ENCODE measurements around the gene FBXO15.

GRCh38 chr18:74063023-74063422 lies 84.6 kb downstream of the FBXO15 start:
- TF ChIP-seq, protein P1, sequence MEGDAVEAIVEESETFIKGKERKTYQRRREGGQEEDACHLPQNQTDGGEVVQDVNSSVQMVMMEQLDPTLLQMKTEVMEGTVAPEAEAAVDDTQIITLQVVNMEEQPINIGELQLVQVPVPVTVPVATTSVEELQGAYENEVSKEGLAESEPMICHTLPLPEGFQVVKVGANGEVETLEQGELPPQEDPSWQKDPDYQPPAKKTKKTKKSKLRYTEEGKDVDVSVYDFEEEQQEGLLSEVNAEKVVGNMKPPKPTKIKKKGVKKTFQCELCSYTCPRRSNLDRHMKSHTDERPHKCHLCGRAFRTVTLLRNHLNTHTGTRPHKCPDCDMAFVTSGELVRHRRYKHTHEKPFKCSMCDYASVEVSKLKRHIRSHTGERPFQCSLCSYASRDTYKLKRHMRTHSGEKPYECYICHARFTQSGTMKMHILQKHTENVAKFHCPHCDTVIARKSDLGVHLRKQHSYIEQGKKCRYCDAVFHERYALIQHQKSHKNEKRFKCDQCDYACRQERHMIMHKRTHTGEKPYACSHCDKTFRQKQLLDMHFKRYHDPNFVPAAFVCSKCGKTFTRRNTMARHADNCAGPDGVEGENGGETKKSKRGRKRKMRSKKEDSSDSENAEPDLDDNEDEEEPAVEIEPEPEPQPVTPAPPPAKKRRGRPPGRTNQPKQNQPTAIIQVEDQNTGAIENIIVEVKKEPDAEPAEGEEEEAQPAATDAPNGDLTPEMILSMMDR (conservative IDR thresholded peaks at IDR 0.05; ENCODE audit: low read length): peak; percentile 48
- no peak for TF ChIP-seq EZH2phosphoT487 (IDR thresholded peaks at IDR 0.05; ENCODE audit: borderline replicate concordance, low read depth, low read length)
